Measurements from ENCODE around the gene CRYBB1. TPM values are rescaled to one million over a fixed set of nuclear protein-coding genes. Genes with fewer than 3 reads are reported as not detected.

The CRYBB1 gene
- total RNA-seq, 1 experiment from 2014 or later = not detected

DNA sequence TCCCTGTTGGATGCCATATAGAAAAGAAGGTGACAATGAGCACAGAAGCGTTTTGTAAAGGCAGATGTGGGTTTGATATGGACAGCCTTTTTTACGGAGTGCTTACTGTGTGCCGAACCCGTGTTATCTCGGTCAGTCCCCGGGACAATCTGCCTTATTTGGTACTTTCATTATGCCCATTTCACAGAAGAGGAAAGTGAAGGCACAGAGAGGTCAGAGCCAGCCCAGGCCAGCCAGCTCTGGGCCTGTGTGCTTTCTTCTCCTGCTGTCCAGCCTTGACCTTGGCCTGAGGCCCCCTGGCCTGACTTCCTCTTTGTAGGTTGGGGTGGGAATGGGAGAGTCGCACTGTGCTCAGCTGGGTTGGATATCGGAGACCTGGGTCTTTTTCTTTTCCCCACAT lies 628 bp upstream of the CRYBB1 start:
- Histone ChIP-seq H3K9me3 (ENCODE audit: low read length) (no peaks in the 10 kb centered on the region), H2AFZ (ENCODE audit: low read length) (no peak overlapping the region), H3K4me1 (ENCODE audit: insufficient read depth, low read length) (no peaks in the 10 kb centered on the region), H3K4me2 (ENCODE audit: low read length) (no peak overlapping the region), H3K9ac (ENCODE audit: low read length) (no peak overlapping the region), H4K20me1 (ENCODE audit: low read length) (no peaks in the 10 kb centered on the region), H3K4me3 (ENCODE audit: low read length) (no peak overlapping the region), H3K36me3 (ENCODE audit: low read depth, low read length) (no peaks in the 10 kb centered on the region), H3K9me2 (replicated peaks; ENCODE audit: low read length) (no peaks in the 10 kb centered on the region), H3K27ac (ENCODE audit: low read length) (no peak overlapping the region), H3K27me3 (ENCODE audit: low read length) (no peaks in the 10 kb centered on the region), H3K79me2 (ENCODE audit: low read length) (no peaks in the 10 kb centered on the region), H3F3A (ENCODE audit: low read length, unreplicated experiment) (no peaks in the 10 kb centered on the region)
- no TSS peak for BruUV-seq (replicated peaks)
- TF ChIP-seq EZH2phosphoT487 (IDR thresholded peaks at IDR 0.05; ENCODE audit: borderline replicate concordance, low read length) = no peak
- TF ChIP-seq, protein P1, sequence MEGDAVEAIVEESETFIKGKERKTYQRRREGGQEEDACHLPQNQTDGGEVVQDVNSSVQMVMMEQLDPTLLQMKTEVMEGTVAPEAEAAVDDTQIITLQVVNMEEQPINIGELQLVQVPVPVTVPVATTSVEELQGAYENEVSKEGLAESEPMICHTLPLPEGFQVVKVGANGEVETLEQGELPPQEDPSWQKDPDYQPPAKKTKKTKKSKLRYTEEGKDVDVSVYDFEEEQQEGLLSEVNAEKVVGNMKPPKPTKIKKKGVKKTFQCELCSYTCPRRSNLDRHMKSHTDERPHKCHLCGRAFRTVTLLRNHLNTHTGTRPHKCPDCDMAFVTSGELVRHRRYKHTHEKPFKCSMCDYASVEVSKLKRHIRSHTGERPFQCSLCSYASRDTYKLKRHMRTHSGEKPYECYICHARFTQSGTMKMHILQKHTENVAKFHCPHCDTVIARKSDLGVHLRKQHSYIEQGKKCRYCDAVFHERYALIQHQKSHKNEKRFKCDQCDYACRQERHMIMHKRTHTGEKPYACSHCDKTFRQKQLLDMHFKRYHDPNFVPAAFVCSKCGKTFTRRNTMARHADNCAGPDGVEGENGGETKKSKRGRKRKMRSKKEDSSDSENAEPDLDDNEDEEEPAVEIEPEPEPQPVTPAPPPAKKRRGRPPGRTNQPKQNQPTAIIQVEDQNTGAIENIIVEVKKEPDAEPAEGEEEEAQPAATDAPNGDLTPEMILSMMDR (conservative IDR thresholded peaks at IDR 0.05; ENCODE audit: low read depth, low read length) = no peak
- TF ChIP-seq EZH2 (IDR thresholded peaks at IDR 0.05; ENCODE audit: low read length, unreplicated experiment) = no peak
- CTCF ChIA-PET = no interaction called here
- no peak for ATAC-seq
- no peak for DNase-seq
- POLR2A ChIA-PET (ENCODE audit: unreplicated experiment) = no interaction called here
- intact Hi-C loops (cut with micrococcal nuclease) = no loop called here

DNA sequence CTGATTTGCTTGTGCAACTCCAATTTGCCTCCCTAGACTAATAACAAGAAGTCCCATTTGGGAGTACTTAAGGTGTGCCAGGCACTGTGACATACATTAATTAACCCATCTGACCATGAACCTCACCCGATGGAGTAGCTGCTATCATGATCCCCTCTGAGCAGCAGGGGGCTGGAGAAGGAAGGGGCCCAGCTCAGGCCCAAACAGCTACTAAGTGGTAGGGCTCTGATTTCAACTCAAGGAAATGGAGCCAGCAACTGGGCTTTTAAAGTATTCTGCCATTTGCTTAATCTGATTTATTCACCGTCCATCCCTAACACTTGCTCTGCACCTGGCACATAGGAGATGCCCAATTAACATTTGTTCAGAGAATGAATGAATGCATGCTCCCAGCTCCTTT lies 1.2 kb downstream of the CRYBB1 start:
- no peak overlapping the region for H3K4me3 ChIP-seq (ENCODE audit: low read length)
- H3K36me3 ChIP-seq (ENCODE audit: low read depth, low read length) = no peaks in the 10 kb centered on the region
- no peaks in the 10 kb centered on the region for H3K9me2 ChIP-seq (replicated peaks; ENCODE audit: low read length)
- no peak overlapping the region for H3K27ac ChIP-seq (ENCODE audit: low read length)
- CTCF ChIA-PET = no interaction called here
- H3K27me3 ChIP-seq (ENCODE audit: low read length) = no peaks in the 10 kb centered on the region
- BruUV-seq (replicated peaks) = no TSS peak
- POLR2A ChIA-PET (ENCODE audit: unreplicated experiment) = no interaction called here
- H3K79me2 ChIP-seq (ENCODE audit: low read length) = no peaks in the 10 kb centered on the region
- no peaks in the 10 kb centered on the region for H4K20me1 ChIP-seq (ENCODE audit: low read length)
- H3K4me2 ChIP-seq (ENCODE audit: low read length) = no peak overlapping the region
- H3K9ac ChIP-seq (ENCODE audit: low read length) = no peak overlapping the region
- no peaks in the 10 kb centered on the region for H3K9me3 ChIP-seq (ENCODE audit: low read length)
- no peak overlapping the region for H2AFZ ChIP-seq (ENCODE audit: low read length)
- H3K4me1 ChIP-seq (ENCODE audit: insufficient read depth, low read length) = no peaks in the 10 kb centered on the region
- H3F3A ChIP-seq (ENCODE audit: low read length, unreplicated experiment) = no peaks in the 10 kb centered on the region
- intact Hi-C loops (cut with micrococcal nuclease) = no loop called here
- DNase-seq = no peak
- ATAC-seq = no peak
- TF ChIP-seq, protein P1 (conservative IDR thresholded peaks at IDR 0.05; ENCODE audit: low read depth, low read length) = no peak
- TF ChIP-seq EZH2phosphoT487 (IDR thresholded peaks at IDR 0.05; ENCODE audit: borderline replicate concordance, low read length) (no peak), EZH2 (IDR thresholded peaks at IDR 0.05; ENCODE audit: low read length, unreplicated experiment) (no peak)

DNA sequence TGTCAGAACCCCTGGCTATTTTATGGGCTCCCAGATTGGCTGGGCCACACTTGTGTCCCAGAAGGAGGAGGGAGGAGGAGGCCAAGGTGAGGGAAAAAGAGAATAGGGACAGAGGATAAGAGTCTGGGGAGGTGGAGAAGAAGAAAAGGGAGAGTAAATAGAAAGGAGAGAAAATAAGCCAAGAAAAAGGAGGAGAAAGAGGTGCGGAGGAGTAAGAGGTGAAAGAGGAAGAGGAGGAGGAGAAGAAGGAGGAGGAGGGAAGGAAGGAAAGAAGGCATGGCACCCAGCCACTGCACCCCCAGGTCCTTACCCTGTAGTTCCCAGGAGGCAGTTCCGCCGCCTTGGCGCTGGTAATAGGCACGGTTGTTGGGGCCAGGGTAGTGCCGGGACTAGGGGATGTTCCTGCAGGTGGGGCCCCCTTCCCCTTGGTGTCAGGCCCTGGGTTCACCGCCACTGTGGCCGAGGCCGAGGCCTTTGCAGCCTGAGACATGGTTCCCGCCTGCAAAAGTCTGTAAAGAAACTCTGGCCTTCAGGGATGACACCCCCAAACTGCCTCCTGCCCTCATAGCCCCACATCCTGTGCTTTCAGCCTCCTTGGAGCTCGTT lies 1.9 kb downstream of the CRYBB1 start:
- Histone ChIP-seq H4K20me1 (ENCODE audit: low read length) (no peaks in the 10 kb centered on the region), H3K36me3 (ENCODE audit: low read depth, low read length) (no peaks in the 10 kb centered on the region), H3K27ac (ENCODE audit: low read length) (no peak overlapping the region), H2AFZ (ENCODE audit: low read length) (no peak overlapping the region), H3K9ac (ENCODE audit: low read length) (no peak overlapping the region), H3K4me2 (ENCODE audit: low read length) (no peak overlapping the region), H3K4me3 (ENCODE audit: low read length) (no peak overlapping the region), H3F3A (ENCODE audit: low read length, unreplicated experiment) (no peaks in the 10 kb centered on the region), H3K79me2 (ENCODE audit: low read length) (no peaks in the 10 kb centered on the region), H3K9me3 (ENCODE audit: low read length) (no peaks in the 10 kb centered on the region), H3K4me1 (ENCODE audit: insufficient read depth, low read length) (peaks cover 3% of the 10 kb centered on the region), H3K27me3 (ENCODE audit: low read length) (no peaks in the 10 kb centered on the region), H3K9me2 (replicated peaks; ENCODE audit: low read length) (no peaks in the 10 kb centered on the region)
- DNase-seq (no peak), ATAC-seq (no peak)
- POLR2A ChIA-PET (ENCODE audit: unreplicated experiment) = no interaction called here
- TF ChIP-seq, protein P1 (conservative IDR thresholded peaks at IDR 0.05; ENCODE audit: low read depth, low read length) = no peak
- TF ChIP-seq EZH2phosphoT487 (IDR thresholded peaks at IDR 0.05; ENCODE audit: borderline replicate concordance, low read length) = no peak
- no peak for TF ChIP-seq EZH2 (IDR thresholded peaks at IDR 0.05; ENCODE audit: low read length, unreplicated experiment)
- no TSS peak for BruUV-seq (replicated peaks)
- CTCF ChIA-PET = no interaction called here
- intact Hi-C loops (cut with micrococcal nuclease) = no loop called here

Data from PC-3 (cell line).